Measurements from ENCODE around the gene PAK5. TPM values are rescaled to one million over a fixed set of nuclear protein-coding genes. Genes with fewer than 3 reads are reported as not detected.

Gene PAK5
- total RNA-seq, 2 donors from 2014 or later, result not detected

GRCh38 chr20:9491324-9491723 lies 347.6 kb downstream of the PAK5 start:
- Mint-ChIP-seq H3K9me3 (peaks cover 18 to 21% of the 10 kb centered on the region in 2 donors), H3K27ac (no peak overlapping the region), H3K36me3 (no peaks in the 10 kb centered on the region)
- no peak for ATAC-seq
- DNase-seq (ENCODE audit: low spot score in 2 of 2), result no peak

GRCh38 chr20:9490631-9491030 lies 348.2 kb downstream of the PAK5 start:
- Mint-ChIP-seq H3K36me3 (no peaks in the 10 kb centered on the region), H3K27ac (no peak overlapping the region)
- ATAC-seq, result no peak

GRCh38 chr20:9490161-9490560 lies 348.7 kb downstream of the PAK5 start:
- DNase-seq (ENCODE audit: low spot score in 2 of 2) (no peak), ATAC-seq (no peak)
- Mint-ChIP-seq H3K9me3 (peaks cover 12 to 16% of the 10 kb centered on the region in 2 donors), H3K36me3 (no peaks in the 10 kb centered on the region), H3K27ac (no peak overlapping the region)

More at GRCh38 chr20:9490631-9491030, 348.2 kb downstream of the PAK5 start:
- no peak for DNase-seq (ENCODE audit: low spot score in 2 of 2)
- H3K9me3 Mint-ChIP-seq, result peaks cover 15 to 16% of the 10 kb centered on the region in 2 donors

GRCh38 chr20:9488063-9488462 lies 350.8 kb downstream of the PAK5 start:
- ATAC-seq, result no peak
- Mint-ChIP-seq H3K9me3 (peaks cover 5 to 10% of the 10 kb centered on the region in 2 donors), H3K36me3 (no peaks in the 10 kb centered on the region), H3K27ac (no peak overlapping the region)
- DNase-seq (ENCODE audit: low spot score in 2 of 2), result no peak

Other genes starting within 250 kb of the PAK5 start
- 1 to 10 TPM; 1.0 to 1.8 TPM for gene ANKEF1, start 195.9 kb upstream of the PAK5 start, total RNA-seq

Data from activated naive CD4-positive, alpha-beta T cell treated with anti-CD3 and anti-CD28 coated beads, Interleukin-2, amount 50 U/mL, for 72 hours (primary cell).